HG02852 (cell line): Measurements from ENCODE around the gene ERF.
A peak's percentile ranks its signal among the peaks of the same experiment; 100 is the strongest.

Experiments used
- ATAC-seq: cut with Tn5 transposase; IDR thresholded peaks from one replicate; pipeline ENCODE4 v1.9.1; 2021; ENCODE audit warnings: mild to moderate bottlenecking, moderate library complexity; ENCODE audit not compliant: unreplicated experiment

The ERF gene

GRCh38 chr19:42254850-42255765, at the start of gene ERF:
Gene ERF, minus strand, starts transcription at chr19:42255128. Its CDS starts 129 bp downstream, at chr19:42254999.
- ATAC-seq = peak; percentile 49

- no peak for ATAC-seq
Observed at GRCh38 chr19:42303876-42304275, 48.9 kb upstream of the ERF start.

GRCh38 chr19:42303101-42303464, 48.2 kb upstream of the ERF start:
- no peak for ATAC-seq

- peak; percentile 19 for ATAC-seq
Observed at GRCh38 chr19:42301646-42302203, 46.8 kb upstream of the ERF start, which contains the start of gene PRR19. Gene PRR19, plus strand, starts transcription at chr19:42302132. Its CDS starts 7,453 bp downstream, at chr19:42309585.

GRCh38 chr19:42297039-42297438, 42.1 kb upstream of the ERF start:
- ATAC-seq = no peak

- ATAC-seq = no peak
Observed at GRCh38 chr19:42295831-42296525, 41.0 kb upstream of the ERF start.

- ATAC-seq = no peak
Observed at GRCh38 chr19:42295342-42295741, 40.4 kb upstream of the ERF start.

GRCh38 chr19:42294471-42295137, 39.7 kb upstream of the ERF start:
- ATAC-seq = no peak

GRCh38 chr19:42293948-42294347, 39.0 kb upstream of the ERF start:
- ATAC-seq = no peak

- no peak for ATAC-seq
Observed at GRCh38 chr19:42293540-42293939, 38.6 kb upstream of the ERF start.

GRCh38 chr19:42292963-42293362, 38.0 kb upstream of the ERF start:
- ATAC-seq = no peak

GRCh38 chr19:42292042-42292960, 37.4 kb upstream of the ERF start:
- ATAC-seq = no peak

- ATAC-seq = no peak
Observed at GRCh38 chr19:42291435-42291810, 36.5 kb upstream of the ERF start.

GRCh38 chr19:42290523-42291434, 35.9 kb upstream of the ERF start:
- no peak for ATAC-seq

GRCh38 chr19:42290136-42290522, 35.2 kb upstream of the ERF start:
- no peak for ATAC-seq

- no peak for ATAC-seq
Observed at GRCh38 chr19:42289556-42290041, 34.7 kb upstream of the ERF start.

GRCh38 chr19:42288881-42289555, 34.1 kb upstream of the ERF start:
- ATAC-seq = no peak

- ATAC-seq = no peak
Observed at GRCh38 chr19:42288387-42288786, 33.5 kb upstream of the ERF start.

GRCh38 chr19:42287827-42288107, 32.8 kb upstream of the ERF start:
- no peak for ATAC-seq
